ENCODE data around the gene NPHP1.
A peak's percentile ranks its signal among the peaks of the same experiment; 100 is the strongest.

GRCh38 chr2:110211938-110212858 lies 7.4 kb upstream of the NPHP1 start, which contains the start of gene MTLN:
- peak; percentile 42 for TF ChIP-seq POLR2A (IDR thresholded peaks at IDR 0.05)
- TF ChIP-seq, protein P1, sequence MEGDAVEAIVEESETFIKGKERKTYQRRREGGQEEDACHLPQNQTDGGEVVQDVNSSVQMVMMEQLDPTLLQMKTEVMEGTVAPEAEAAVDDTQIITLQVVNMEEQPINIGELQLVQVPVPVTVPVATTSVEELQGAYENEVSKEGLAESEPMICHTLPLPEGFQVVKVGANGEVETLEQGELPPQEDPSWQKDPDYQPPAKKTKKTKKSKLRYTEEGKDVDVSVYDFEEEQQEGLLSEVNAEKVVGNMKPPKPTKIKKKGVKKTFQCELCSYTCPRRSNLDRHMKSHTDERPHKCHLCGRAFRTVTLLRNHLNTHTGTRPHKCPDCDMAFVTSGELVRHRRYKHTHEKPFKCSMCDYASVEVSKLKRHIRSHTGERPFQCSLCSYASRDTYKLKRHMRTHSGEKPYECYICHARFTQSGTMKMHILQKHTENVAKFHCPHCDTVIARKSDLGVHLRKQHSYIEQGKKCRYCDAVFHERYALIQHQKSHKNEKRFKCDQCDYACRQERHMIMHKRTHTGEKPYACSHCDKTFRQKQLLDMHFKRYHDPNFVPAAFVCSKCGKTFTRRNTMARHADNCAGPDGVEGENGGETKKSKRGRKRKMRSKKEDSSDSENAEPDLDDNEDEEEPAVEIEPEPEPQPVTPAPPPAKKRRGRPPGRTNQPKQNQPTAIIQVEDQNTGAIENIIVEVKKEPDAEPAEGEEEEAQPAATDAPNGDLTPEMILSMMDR (IDR thresholded peaks at IDR 0.05), result peak in 1 of 4 experiments; percentile 12

All from prostate gland (tissue), 2 donors.